Adipose tissue (tissue), 3 donors: ENCODE measurements around the gene CAMK2B. TPM values are rescaled to one million over a fixed set of nuclear protein-coding genes. Genes with fewer than 3 reads are reported as not detected.

ENCODE experiments used
- H3K27ac ChIP-seq: one replicate; pipeline ENCODE4 v1.5.1; 2013; ENCODE audit warnings: low read depth, low read length
- WGBS, 3 donors: extraction: QIAGEN DNeasy Blood & Tissue Kit; methylation state at CpG; one replicate each; pipeline ENCODE4 v1.1.7; 2013; 5-methylcytosine and 5-hydroxymethylcytosine counted together
- polyA plus RNA-seq, 3 donors: library from polyadenylated mRNA; stranded (reverse); fragments of 200-250 nt; gene quantifications; one replicate each; pipeline ENCODE4 v1.2.3, GENCODE V29; 2013
- donor health status: healthy with polysubstance abuse.
- donor health status: Bipolar disorder and iron deficiency.
- donor health status: healthy.

CAMK2B gene
- polyA plus RNA-seq, 3 donors, result 0.28 to 1.3 (median 0.56) TPM

GRCh38 chr7:44313621-44314031 is 11.8 kb downstream of the CAMK2B start:
- 90 to 92% (median 90%) methylated on average over 7 of the region's 7 CpGs for WGBS, 3 donors
- H3K27ac ChIP-seq, result no peak overlapping the region

- WGBS, 3 donors, result 86 to 92% (median 90%) methylated on average over 8 of the region's 8 CpGs
Observed at GRCh38 chr7:44313016-44313415, 12.4 kb downstream of the CAMK2B start.

DNA sequence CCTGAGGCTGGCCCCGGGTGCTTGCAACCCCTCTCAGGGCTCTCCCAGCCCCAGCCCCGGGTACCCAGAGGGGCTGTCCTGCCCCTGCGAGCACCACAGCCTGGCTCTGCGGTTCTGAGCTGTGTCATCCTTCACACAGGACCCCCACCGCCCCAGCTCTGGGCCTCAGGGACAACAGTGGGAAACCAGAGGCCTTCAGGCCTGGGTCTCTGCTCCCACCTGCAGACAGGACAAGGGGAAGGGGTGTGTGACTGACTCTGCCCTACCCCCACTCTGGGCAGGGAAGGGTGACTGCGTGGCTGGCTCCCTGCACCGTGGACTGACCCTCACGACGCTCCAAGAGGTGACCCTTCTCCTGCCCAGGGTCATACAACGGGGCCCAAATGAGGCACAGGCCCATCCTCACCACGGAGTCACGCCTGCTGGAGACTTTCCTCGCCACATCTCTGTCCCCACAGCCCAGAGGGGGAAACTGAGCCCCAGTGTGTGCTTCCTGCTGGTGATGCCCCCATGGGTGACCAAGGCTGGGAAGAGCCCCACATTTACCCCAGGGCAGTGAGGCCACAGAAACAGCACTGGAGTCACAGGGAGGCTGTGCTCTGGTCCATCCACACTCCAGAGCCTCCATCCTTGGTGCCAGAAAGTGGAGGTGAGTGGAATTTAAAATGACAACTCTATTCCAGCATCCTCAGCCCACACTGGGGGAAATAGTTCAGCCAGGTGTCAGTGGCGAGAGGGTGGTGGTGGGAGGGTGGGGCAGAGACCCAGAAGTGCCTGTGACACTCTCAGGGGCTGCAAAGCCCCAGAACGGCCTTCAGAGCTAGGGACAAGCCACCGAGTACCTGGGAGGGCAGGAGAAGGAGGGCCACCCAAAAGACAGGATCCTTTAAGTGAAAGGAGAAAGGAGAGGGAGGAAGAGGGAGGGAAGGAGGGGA is 13.6 kb downstream of the CAMK2B start:
- no peak overlapping the region for H3K27ac ChIP-seq

More at GRCh38 chr7:44313016-44313415, 12.4 kb downstream of the CAMK2B start:
- H3K27ac ChIP-seq, result no peak overlapping the region

GRCh38 chr7:44310221-44310848 is 15.1 kb downstream of the CAMK2B start:
- no peak overlapping the region for H3K27ac ChIP-seq
- WGBS, 3 donors, result 71 to 81% (median 75%) methylated on average over 10 of the region's 10 CpGs

More for the DNA sequence above, 13.6 kb downstream of the CAMK2B start:
- WGBS, 3 donors, result 82 to 90% (median 86%) methylated on average over 16 of the region's 16 CpGs

GRCh38 chr7:44309271-44310091 is 15.9 kb downstream of the CAMK2B start:
- H3K27ac ChIP-seq, result no peak overlapping the region
- WGBS, 3 donors, result 14 to 19% (median 16%) methylated on average over 71 to 73 of the region's 73 CpGs

DNA sequence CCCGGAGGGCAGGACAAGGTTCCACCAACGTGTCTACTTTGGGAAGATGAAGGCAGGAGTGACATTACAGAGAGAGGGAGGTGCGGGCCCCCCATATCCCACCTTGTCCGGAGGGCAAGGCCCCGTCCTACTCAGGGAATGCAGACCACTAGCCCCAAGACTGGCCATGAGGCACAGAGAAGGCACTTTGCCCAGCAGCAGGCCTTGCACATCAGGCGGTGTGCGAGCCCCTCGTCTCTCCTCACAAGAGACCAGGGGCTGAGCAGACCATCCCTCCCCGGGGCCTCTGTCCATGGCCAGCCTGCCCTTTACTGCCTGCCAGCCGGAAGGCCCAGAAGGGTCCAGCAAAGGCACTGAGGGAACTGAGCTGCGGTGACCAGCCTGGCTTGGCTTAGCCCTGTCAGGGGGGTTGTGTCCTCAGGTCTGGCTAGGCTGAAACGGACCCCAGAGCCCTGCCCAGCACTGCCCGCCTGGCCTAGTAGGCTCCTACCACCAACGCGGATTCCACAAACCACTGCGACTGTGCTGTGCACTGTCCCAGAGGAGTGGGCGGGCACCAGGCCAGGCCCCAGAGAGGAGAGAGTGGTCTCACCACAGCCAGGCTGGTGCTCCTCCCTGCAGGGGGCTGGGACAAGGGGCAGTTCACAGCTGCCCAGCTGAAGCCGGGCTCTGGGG is 16.7 kb downstream of the CAMK2B start:
- H3K27ac ChIP-seq, result no peak overlapping the region
- 85 to 91% (median 90%) methylated on average over 17 to 18 of the region's 18 CpGs for WGBS, 3 donors

DNA sequence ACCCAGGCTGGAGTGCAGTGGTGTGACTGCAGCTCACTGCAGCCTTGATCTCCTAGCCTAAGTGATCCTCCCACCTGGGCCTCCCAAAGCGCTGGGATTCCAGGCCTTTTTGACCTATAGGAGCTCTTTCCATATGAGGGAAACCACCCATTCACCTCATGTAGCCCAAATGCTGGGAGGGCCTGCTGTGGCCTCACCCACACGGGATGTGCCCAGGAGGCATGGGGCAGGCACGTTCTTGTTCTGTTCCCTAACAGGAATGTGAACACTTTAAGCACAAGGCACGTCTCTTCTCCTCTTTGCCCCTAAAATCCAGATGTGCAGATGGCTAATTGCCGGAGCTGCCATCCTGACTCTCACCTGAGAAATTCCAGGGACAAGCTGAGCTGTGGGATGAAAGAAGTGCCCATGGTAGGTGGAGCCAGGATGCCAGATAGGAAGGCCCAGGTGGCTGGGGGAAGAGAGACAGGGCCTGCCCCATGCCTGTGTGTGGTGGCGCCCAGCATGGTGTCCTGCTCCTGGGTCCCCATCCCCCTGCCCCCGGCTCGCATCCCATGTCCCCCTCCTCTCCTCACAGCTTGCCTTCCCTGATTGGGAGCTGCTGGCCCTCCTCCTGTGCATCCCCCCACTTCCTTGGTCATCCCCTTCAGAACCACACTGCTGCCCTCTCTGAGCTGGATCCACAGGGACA is 17.3 kb downstream of the CAMK2B start:
- 80 to 94% (median 83%) methylated on average over 8 of the region's 8 CpGs for WGBS, 3 donors
- H3K27ac ChIP-seq, result no peak overlapping the region

DNA sequence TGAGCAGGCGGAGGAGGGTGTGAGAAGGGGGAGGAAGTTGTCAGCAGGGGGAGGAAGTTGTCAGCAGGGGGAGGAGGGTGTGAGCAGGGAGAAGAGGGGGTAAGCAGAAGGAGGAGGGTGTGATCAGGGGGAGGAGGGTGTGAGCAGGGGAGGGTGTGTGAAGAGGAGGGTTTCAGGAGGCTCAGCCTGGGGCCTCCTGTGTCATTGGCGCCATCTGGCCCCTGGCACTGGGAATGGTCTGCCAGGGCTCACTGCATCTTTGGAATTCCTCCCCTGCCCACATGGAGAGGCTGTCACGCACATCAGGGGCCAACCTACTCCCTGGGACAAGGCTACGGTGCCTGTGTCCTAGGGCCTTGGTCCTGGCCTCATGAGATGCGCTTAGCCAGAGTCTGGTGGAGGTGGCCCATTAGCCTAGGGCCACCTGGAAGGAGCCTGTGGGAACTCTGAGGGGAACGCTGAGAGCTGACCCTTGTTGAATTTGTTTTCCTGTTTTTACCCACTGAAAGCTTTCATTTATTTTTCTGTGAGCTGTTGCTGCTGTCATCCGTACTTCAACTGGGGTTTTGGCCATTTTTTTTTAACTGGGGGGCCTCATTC is 18.0 kb downstream of the CAMK2B start:
- 84 to 90% (median 88%) methylated on average over 6 to 7 of the region's 7 CpGs for WGBS, 3 donors
- H3K27ac ChIP-seq, result no peak overlapping the region

- no peak overlapping the region for H3K27ac ChIP-seq
- WGBS, 3 donors, result 54 to 67% (median 63%) methylated on average over 2 of the region's 2 CpGs
Observed at GRCh38 chr7:44306606-44307005, 18.8 kb downstream of the CAMK2B start.

GRCh38 chr7:44305564-44306507 is 19.6 kb downstream of the CAMK2B start:
- WGBS, 3 donors, result 81 to 86% (median 81%) methylated on average over 12 of the region's 12 CpGs
- no peak overlapping the region for H3K27ac ChIP-seq

DNA sequence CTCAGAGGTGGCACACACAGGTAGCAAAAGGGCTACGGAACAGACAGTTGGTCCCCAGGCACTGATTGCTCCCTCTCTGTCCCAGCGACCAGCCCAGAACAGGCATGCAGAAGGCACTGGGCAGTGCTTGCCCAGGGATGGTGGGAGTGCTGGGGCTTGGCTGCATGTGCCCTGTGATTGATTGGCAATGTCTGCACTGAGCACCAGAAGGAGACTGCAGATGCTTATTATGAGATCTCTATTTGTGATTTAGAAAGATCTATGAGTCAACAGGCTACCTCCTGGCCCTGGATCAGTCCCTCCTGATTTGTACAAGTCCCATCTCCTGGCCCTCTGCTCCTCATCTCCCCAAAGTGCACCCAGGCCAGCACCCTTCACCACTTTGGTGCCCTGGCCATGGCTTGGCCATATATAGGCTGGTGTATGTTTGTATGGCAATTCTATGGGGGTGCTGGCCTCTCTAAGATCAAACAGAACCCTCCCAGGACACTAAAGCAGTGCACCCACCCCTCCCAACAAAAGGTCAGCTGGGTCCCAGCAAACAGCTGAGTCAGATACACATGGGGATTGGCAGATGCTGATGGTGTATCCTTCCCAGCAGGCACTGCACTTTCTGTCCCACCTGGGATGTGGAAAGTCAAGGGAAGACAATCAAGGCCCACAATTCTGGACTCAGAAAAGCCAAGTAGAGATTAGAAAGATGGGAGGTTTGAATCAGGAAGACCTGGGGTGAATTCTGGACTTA is 30.9 kb downstream of the CAMK2B start:
- 59 to 81% (median 70%) methylated on average over 2 of the region's 2 CpGs for WGBS, 3 donors
- H3K27ac ChIP-seq, result no peak overlapping the region

DNA sequence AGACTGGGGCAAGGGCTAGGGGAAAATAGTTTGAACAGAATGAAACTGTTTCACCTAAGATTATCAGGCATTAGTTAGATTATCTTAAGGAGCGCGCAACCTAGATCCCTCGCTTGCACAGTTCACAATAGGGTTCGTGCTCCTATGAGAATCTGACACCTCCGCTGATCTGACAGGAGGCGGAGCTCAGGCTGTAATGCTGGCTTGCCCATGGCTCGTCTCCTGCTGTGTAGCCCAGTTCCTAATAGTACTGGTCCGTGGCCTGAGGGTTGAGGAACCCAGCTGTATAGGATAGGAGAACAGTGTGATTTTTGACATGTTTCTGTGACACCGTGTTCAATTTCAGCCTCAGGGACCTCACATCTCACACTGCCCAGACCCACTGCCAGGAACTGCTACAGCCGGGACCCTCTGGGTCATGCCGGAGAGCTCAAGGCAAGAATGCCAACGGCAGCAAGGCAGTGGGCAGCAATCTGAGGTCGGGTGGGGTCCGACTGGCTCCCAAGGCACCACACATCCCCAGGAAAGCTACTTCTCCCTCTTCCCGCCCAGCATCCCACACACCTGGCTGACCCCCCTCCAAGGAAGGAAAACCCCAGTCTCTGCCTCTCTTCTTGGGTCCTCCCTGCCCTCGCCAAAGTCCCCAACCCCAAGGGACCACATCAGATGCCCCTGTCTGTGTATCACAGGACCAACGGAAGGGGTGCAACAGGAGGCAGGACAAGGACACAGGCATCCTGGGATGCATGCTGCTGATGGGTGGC is 31.7 kb downstream of the CAMK2B start:
- 52 to 69% (median 61%) methylated on average over 17 of the region's 17 CpGs for WGBS, 3 donors
- H3K27ac ChIP-seq, result no peak overlapping the region

GRCh38 chr7:44292876-44293560 is 32.4 kb downstream of the CAMK2B start:
- 72 to 78% (median 74%) methylated on average over 13 of the region's 13 CpGs for WGBS, 3 donors
- no peak overlapping the region for H3K27ac ChIP-seq

- no peak overlapping the region for H3K27ac ChIP-seq
- 31 to 81% (median 58%) methylated on average over 1 of the region's 1 CpG for WGBS, 3 donors
Observed at GRCh38 chr7:44292420-44292817, 33.0 kb downstream of the CAMK2B start.
